Kidney (tissue), 14 donors: ENCODE measurements around the gene ENTPD7. TPM values are rescaled to one million over a fixed set of nuclear protein-coding genes. Genes with fewer than 3 reads are reported as not detected.
A peak's percentile ranks its signal among the peaks of the same experiment; 100 is the strongest.

Experiments used
- DNase-seq, 5 donors: peaks; one replicate each; pipeline ENCODE4 v3.0.0-alpha.2; 2013 to 2020
- FAIRE-seq: peaks from 2 replicates; lab custom pipeline; 2012; peaks lifted over from hg19 to GRCh38; lab: Jason Lieb, UNC
- H3K27ac ChIP-seq, 2 donors: one replicate each; pipeline ENCODE4 v1.7.0; 2013; ENCODE audit warnings: low read depth in 2 of 2, low read length in 2 of 2, inconsistent platforms in 1 of 2
- H3K27me3 ChIP-seq: one replicate; pipeline ENCODE4 v1.7.1; 2013; ENCODE audit warnings: low read length, inconsistent platforms; ENCODE audit not compliant: control insufficient read depth, insufficient read depth
- H3K36me3 ChIP-seq, 3 donors: one replicate each; pipeline versions ENCODE4 v1.7.0 to v1.7.1; 2013; ENCODE audit warnings: low read length in 3 of 3, control low read depth in 1 of 3, inconsistent platforms in 1 of 3; ENCODE audit not compliant: insufficient read depth in 3 of 3, control insufficient read depth in 2 of 3
- H3K4me1 ChIP-seq, 3 donors: one replicate each; pipeline versions ENCODE4 v1.7.0 to v1.7.1; 2013; ENCODE audit warnings: low read length in 3 of 3, inconsistent platforms in 1 of 3, low read depth in 1 of 3; ENCODE audit not compliant: control insufficient read depth in 2 of 3, insufficient read depth in 2 of 3
- H3K4me3 ChIP-seq, 3 donors: one replicate each; pipeline versions ENCODE4 v1.7.0 to v1.8.1; 2013; ENCODE audit warnings: low read length in 3 of 3, control low read depth in 1 of 3, inconsistent platforms in 1 of 3
- H3K9ac ChIP-seq, 3 donors: one replicate each; pipeline versions ENCODE4 v1.7.0 to v1.7.1; 2013; ENCODE audit warnings: low read length in 3 of 3, control low read depth in 1 of 3, inconsistent platforms in 1 of 3
- H3K9me3 ChIP-seq, 3 donors: one replicate each; pipeline versions ENCODE4 v1.7.0 to v1.7.1; 2013; ENCODE audit warnings: low read length in 3 of 3, control low read depth in 1 of 3, inconsistent platforms in 1 of 3; ENCODE audit not compliant: control insufficient read depth in 2 of 3, insufficient read depth in 1 of 3
- CTCF ChIP-seq: IDR thresholded peaks from 3 replicates; pipeline ENCODE4 v1.5.1; 2012; ENCODE audit warnings: mild to moderate bottlenecking, moderate library complexity, borderline replicate concordance; ENCODE audit not compliant: insufficient read depth; ENCODE audit errors: extremely low read depth
- intact Hi-C: fragments of 100-400 bp; cut with DNase I; formaldehyde crosslinking; loops from one replicate; pipeline ENCODE4 v1.11.1; 2022
- polyA plus RNA-seq: library from polyadenylated mRNA; stranded (reverse); fragments of 350-450 nt; fragmentation: Illumina TruSeq; extraction: RNeasy Lipid Tissue Mini Kit (QIAGEN cat#74804); gene quantifications from one replicate; pipeline ENCODE4 v1.2.3, GENCODE V29; 2014; ENCODE audit warnings: low read depth, low replicate concordance; ENCODE audit not compliant: insufficient read depth
- total RNA-seq: library from RNA; stranded (reverse); fragmentation: NEBNext Ultra II Directional; extraction: Animal tissue kit (Norgen Biotek cat#: 25700); gene quantifications from one replicate; pipeline ENCODE4 v1.2.1, GENCODE V29; 2021
- donor health status: control.
- donor health status: control.
- donor health status: control.
- donor health status: control.
- donor health status: control.
- donor health status: DM: yes; HTN: yes; CAD: no.
- donor health status: Normal renal cell carcinoma (clear cell type).

The ENTPD7 gene
- total and polyA plus RNA-seq, 2 donors from 2014 or later: 1.4 to 16.1 TPM

GRCh38 chr10:99658622-99659030, 683 bp upstream of the ENTPD7 start:
- peak overlapping the region in 1 of 2 donors; percentile 15 for H3K27ac ChIP-seq
- no peaks in the 10 kb centered on the region for H3K27me3 ChIP-seq
- FAIRE-seq (no peak), DNase-seq (peak; percentile 37 to 71 (median 62))
- peak overlapping the region in 2 of 3 donors; percentile 54 to 79 for H3K9ac ChIP-seq
- H3K4me3 ChIP-seq: peak overlapping the region; percentile 78 to 96 (median 89)
- no peaks in the 10 kb centered on the region for H3K36me3 ChIP-seq
- no peak for TF ChIP-seq CTCF
- H3K4me1 ChIP-seq: peaks cover 0 to 7% (median 0%) of the 10 kb centered on the region in 3 donors
- no peaks in the 10 kb centered on the region for H3K9me3 ChIP-seq
- intact Hi-C loops: no loop called here

- Histone ChIP-seq H3K27ac (no peak overlapping the region), H3K9me3 (no peaks in the 10 kb centered on the region), H3K4me3 (peak overlapping the region; percentile 84 to 96 (median 90)), H3K9ac (peak overlapping the region; percentile 10 to 80 (median 63)), H3K27me3 (no peaks in the 10 kb centered on the region), H3K4me1 (peaks cover 0 to 7% (median 0%) of the 10 kb centered on the region in 3 donors), H3K36me3 (no peaks in the 10 kb centered on the region)
- intact Hi-C loops: no loop called here
- FAIRE-seq (no peak), DNase-seq (peak in 1 of 5 donors; percentile 48)
- TF ChIP-seq CTCF: no peak
Observed at GRCh38 chr10:99659868-99660366, 608 bp downstream of the ENTPD7 start.

DNA sequence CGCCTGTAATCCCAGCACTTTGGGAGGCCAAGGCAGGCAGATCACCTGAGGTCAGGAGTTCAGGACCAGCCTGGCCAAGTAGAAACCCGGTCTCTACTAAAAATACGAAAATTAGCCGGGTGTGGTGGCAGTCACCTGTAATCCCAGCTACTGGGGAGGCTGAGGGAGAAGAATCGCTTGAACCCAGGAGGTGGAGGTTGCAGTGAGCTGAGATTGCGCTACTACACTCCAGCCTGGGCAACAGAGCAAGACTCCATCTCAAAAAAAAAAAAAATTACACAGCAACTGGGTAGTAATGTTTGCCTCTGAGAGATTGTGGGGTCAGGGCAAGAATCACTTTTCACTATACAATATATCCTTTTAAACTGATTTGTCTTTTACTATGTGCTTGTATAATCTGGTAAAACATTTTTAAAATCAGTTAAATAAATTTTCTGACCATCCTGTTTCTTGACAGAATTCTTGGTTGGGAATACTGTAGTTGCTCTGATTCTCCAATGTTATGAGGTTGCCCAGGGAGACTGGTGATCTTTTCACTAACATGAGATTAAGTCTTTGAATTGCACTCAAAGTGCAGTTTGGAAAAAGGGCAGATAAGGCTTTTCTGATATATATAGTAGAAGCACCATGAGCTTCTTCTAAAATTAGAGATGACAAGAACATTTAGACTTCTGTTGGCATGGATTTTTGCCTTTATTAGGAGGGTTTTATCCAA, 1.5 kb downstream of the ENTPD7 start:
- intact Hi-C loops: no loop called here
- FAIRE-seq (no peak), DNase-seq (no peak)
- no peak overlapping the region for H3K27ac ChIP-seq
- no peak for TF ChIP-seq CTCF
- no peaks in the 10 kb centered on the region for H3K36me3 ChIP-seq
- peaks cover 0 to 7% (median 0%) of the 10 kb centered on the region in 3 donors for H3K4me1 ChIP-seq
- H3K27me3 ChIP-seq: no peaks in the 10 kb centered on the region
- no peaks in the 10 kb centered on the region for H3K9me3 ChIP-seq
- no peak overlapping the region for H3K4me3 ChIP-seq
- no peak overlapping the region for H3K9ac ChIP-seq
